ENCODE measurements around the gene RIT1. TPM values are rescaled to one million over a fixed set of nuclear protein-coding genes. Genes with fewer than 3 reads are reported as not detected.

Gene RIT1
- total RNA-seq, 1 experiment from 2014 or later, result 59.2 TPM

- POLR2A ChIA-PET (ENCODE audit: unreplicated experiment), result no interaction called here
- Histone ChIP-seq H3K79me2 (ENCODE audit: low read depth) (no peaks in the 10 kb centered on the region), H3K4me3 (no peak overlapping the region), H3K4me1 (replicated peaks; ENCODE audit: insufficient read depth) (no peaks in the 10 kb centered on the region), H3F3A (ENCODE audit: insufficient read depth, low read depth) (no peaks in the 10 kb centered on the region), H3K27ac (no peak overlapping the region), H3K4me2 (no peak overlapping the region), H4K20me1 (ENCODE audit: insufficient read depth) (no peaks in the 10 kb centered on the region), H3K9me3 (ENCODE audit: insufficient read depth, low read depth) (no peaks in the 10 kb centered on the region), H3K9me2 (ENCODE audit: insufficient read depth) (no peaks in the 10 kb centered on the region), H3K27me3 (ENCODE audit: insufficient read depth, low read depth) (no peaks in the 10 kb centered on the region), H3K36me3 (ENCODE audit: low read depth) (no peaks in the 10 kb centered on the region), H2AFZ (no peak overlapping the region)
- CTCF ChIA-PET, result no interaction called here
- TF ChIP-seq EZH2 (IDR thresholded peaks at IDR 0.05; ENCODE audit: low read depth), result no peak
- TF ChIP-seq, protein P1, sequence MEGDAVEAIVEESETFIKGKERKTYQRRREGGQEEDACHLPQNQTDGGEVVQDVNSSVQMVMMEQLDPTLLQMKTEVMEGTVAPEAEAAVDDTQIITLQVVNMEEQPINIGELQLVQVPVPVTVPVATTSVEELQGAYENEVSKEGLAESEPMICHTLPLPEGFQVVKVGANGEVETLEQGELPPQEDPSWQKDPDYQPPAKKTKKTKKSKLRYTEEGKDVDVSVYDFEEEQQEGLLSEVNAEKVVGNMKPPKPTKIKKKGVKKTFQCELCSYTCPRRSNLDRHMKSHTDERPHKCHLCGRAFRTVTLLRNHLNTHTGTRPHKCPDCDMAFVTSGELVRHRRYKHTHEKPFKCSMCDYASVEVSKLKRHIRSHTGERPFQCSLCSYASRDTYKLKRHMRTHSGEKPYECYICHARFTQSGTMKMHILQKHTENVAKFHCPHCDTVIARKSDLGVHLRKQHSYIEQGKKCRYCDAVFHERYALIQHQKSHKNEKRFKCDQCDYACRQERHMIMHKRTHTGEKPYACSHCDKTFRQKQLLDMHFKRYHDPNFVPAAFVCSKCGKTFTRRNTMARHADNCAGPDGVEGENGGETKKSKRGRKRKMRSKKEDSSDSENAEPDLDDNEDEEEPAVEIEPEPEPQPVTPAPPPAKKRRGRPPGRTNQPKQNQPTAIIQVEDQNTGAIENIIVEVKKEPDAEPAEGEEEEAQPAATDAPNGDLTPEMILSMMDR (conservative IDR thresholded peaks at IDR 0.05), result no peak
- BruUV-seq (replicated peaks), result no TSS peak
- DNase-seq, result no peak
- intact Hi-C loops (cut with micrococcal nuclease; ENCODE audit: unreplicated experiment), result no loop called here
These were observed 30.2 kb downstream of the RIT1 start for GRCh38 chr1:155880950-155881349.

DNA sequence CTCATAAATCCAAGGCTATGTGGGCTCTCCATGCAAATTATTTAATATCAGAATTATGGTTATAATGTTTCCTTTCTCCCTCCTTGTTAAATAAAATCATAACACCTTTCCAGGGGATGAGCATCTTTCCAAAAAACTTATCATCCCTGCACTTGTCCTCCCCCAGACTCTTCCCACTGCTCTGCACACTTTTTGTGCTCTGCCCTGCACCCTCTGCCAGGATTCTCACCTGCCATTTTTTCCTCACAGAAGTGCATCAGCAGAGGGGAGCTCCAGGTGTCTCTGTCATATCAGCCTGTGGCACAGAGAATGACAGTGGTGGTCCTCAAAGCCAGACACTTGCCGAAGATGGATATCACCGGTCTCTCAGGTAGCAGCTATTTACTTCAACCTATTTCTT, 30.9 kb downstream of the RIT1 start:
- ChIA-PET POLR2A (ENCODE audit: unreplicated experiment) (no interaction called here), CTCF (no interaction called here)
- H3K4me2 ChIP-seq, result no peak overlapping the region
- no peaks in the 10 kb centered on the region for H3K4me1 ChIP-seq (replicated peaks; ENCODE audit: insufficient read depth)
- H3K36me3 ChIP-seq (ENCODE audit: low read depth), result no peaks in the 10 kb centered on the region
- no peak overlapping the region for H2AFZ ChIP-seq
- H3K79me2 ChIP-seq (ENCODE audit: low read depth), result no peaks in the 10 kb centered on the region
- no peaks in the 10 kb centered on the region for H3F3A ChIP-seq (ENCODE audit: insufficient read depth, low read depth)
- no peak for DNase-seq
- H4K20me1 ChIP-seq (ENCODE audit: insufficient read depth), result no peaks in the 10 kb centered on the region
- intact Hi-C loops (cut with micrococcal nuclease; ENCODE audit: unreplicated experiment), result no loop called here
- H3K27me3 ChIP-seq (ENCODE audit: insufficient read depth, low read depth), result no peaks in the 10 kb centered on the region
- H3K9me2 ChIP-seq (ENCODE audit: insufficient read depth), result no peaks in the 10 kb centered on the region
- no peak overlapping the region for H3K4me3 ChIP-seq
- no peaks in the 10 kb centered on the region for H3K9me3 ChIP-seq (ENCODE audit: insufficient read depth, low read depth)
- H3K27ac ChIP-seq, result no peak overlapping the region
- BruUV-seq (replicated peaks), result no TSS peak
- TF ChIP-seq, protein P1 (conservative IDR thresholded peaks at IDR 0.05), result no peak
- no peak for TF ChIP-seq EZH2 (IDR thresholded peaks at IDR 0.05; ENCODE audit: low read depth)

- H3K36me3 ChIP-seq (ENCODE audit: low read depth), result no peaks in the 10 kb centered on the region
- no peak overlapping the region for H3K4me2 ChIP-seq
- no TSS peak for BruUV-seq (replicated peaks)
- POLR2A ChIA-PET (ENCODE audit: unreplicated experiment), result interaction anchor here (0.6 kb wide), 1 partner anchor 1658 kb away, joined by 3 read pairs; no protein-coding TSS in a partner anchor
- no peak overlapping the region for H3K27ac ChIP-seq
- no peaks in the 10 kb centered on the region for H3K79me2 ChIP-seq (ENCODE audit: low read depth)
- TF ChIP-seq EZH2 (IDR thresholded peaks at IDR 0.05; ENCODE audit: low read depth), result no peak
- TF ChIP-seq, protein P1 (conservative IDR thresholded peaks at IDR 0.05), result no peak
- H3K4me3 ChIP-seq, result no peak overlapping the region
- no peaks in the 10 kb centered on the region for H3K9me3 ChIP-seq (ENCODE audit: insufficient read depth, low read depth)
- intact Hi-C loops (cut with micrococcal nuclease; ENCODE audit: unreplicated experiment), result no loop called here
- no peaks in the 10 kb centered on the region; the same call in 1 of the 2 replicates for H3F3A ChIP-seq (ENCODE audit: insufficient read depth, low read depth)
- DNase-seq, result no peak
- H3K4me1 ChIP-seq (replicated peaks; ENCODE audit: insufficient read depth), result no peaks in the 10 kb centered on the region
- CTCF ChIA-PET, result no interaction called here
- H3K27me3 ChIP-seq (ENCODE audit: insufficient read depth, low read depth), result no peaks in the 10 kb centered on the region
- H2AFZ ChIP-seq, result no peak overlapping the region
- H3K9me2 ChIP-seq (ENCODE audit: insufficient read depth), result no peaks in the 10 kb centered on the region
- no peaks in the 10 kb centered on the region for H4K20me1 ChIP-seq (ENCODE audit: insufficient read depth)
These were observed 33.2 kb downstream of the RIT1 start for GRCh38 chr1:155877945-155878344.

Measured in PC-9 (cell line).